GM12878 (cell line): ENCODE measurements around the gene SH2B2.

Experiments
- CTCF ChIP-seq, 3 experiments: IDR thresholded peaks in 2 of 3; conservative IDR thresholded peaks in 1 of 3; 2 replicates each; pipeline ENCODE4 v1.5.1; 2011; ENCODE audit warnings: low read depth in 3 of 3, low read length in 3 of 3, mild to moderate bottlenecking in 3 of 3, control low read depth in 2 of 3, moderate library complexity in 2 of 3, inconsistent platforms in 1 of 3, mixed read lengths in 1 of 3; ENCODE audit not compliant: control insufficient read depth in 2 of 3, insufficient read depth in 1 of 3; ENCODE audit errors: extremely low read depth in 1 of 3
- EZH2 ChIP-seq: IDR thresholded peaks from 2 replicates; pipeline ENCODE4 v1.6.1; 2012; ENCODE audit warnings: low read depth, mild to moderate bottlenecking, control low read depth, inconsistent platforms, low read length, borderline replicate concordance; ENCODE audit not compliant: control insufficient read depth
- POLR2AphosphoS2 ChIP-seq: IDR thresholded peaks from 2 replicates; pipeline ENCODE4 v1.6.1; 2011; ENCODE audit warnings: low read depth, mild to moderate bottlenecking, low read length, improper control_type of control experiment, moderate library complexity
- TAF1 ChIP-seq: IDR thresholded peaks from 2 replicates; pipeline ENCODE4 v1.6.1; 2011; ENCODE audit warnings: mild to moderate bottlenecking, low read depth, low read length, borderline replicate concordance

GRCh38 chr7:102292813-102293798, 6.4 kb downstream of the SH2B2 start:
- no peak for TF ChIP-seq CTCF (IDR thresholded peaks at IDR 0.05 in 2 of 3, conservative IDR thresholded peaks at IDR 0.05 in 1 of 3; ENCODE audit: control insufficient read depth in 2 of 3, extremely low read depth in 1 of 3, insufficient read depth in 1 of 3, low read depth in 3 of 3, low read length in 3 of 3)
- no peak for TF ChIP-seq EZH2
- TF ChIP-seq POLR2AphosphoS2: no peak
- TF ChIP-seq TAF1: no peak
